HFF-Myc (cell line): ENCODE data around the gene CMYA5.
"Not testable (repeated sequence)": the region's sequence is repeated elsewhere in the genome, so short reads cannot be mapped to it uniquely, and the experiment has no call there.

Experiments
- DNase-seq: peaks from one replicate; pipeline ENCODE4 v3.0.0-alpha.2; 2011; ENCODE audit warnings: low read depth; ENCODE audit errors: extremely low read depth
- H3K4me3 ChIP-seq: replicated peaks from 2 replicates; pipeline ENCODE4 v1.5.1; 2011; ENCODE audit warnings: low read depth, mild to moderate bottlenecking, control low read depth, low read length
- CTCF ChIP-seq: IDR thresholded peaks from 2 replicates; pipeline ENCODE4 v1.5.1; 2012; ENCODE audit warnings: mild to moderate bottlenecking, low read depth, low read length, control low read depth; ENCODE audit errors: missing control alignments

Gene CMYA5

GRCh38 chr5:79702606-79703380, 13.2 kb downstream of the CMYA5 start:
- TF ChIP-seq CTCF: peak; percentile 80
- no peak for DNase-seq

GRCh38 chr5:79703381-79703645, 13.7 kb downstream of the CMYA5 start:
- TF ChIP-seq CTCF: no peak
- H3K4me3 ChIP-seq: no peak overlapping the region
- no peak for DNase-seq

More at GRCh38 chr5:79702606-79703380, 13.2 kb downstream of the CMYA5 start:
- no peak overlapping the region for H3K4me3 ChIP-seq

GRCh38 chr5:79704553-79704952, 14.9 kb downstream of the CMYA5 start:
- DNase-seq: no peak
- no peak overlapping the region for H3K4me3 ChIP-seq
- no peak for TF ChIP-seq CTCF

GRCh38 chr5:79705632-79706031, 16.0 kb downstream of the CMYA5 start:
- no peak overlapping the region for H3K4me3 ChIP-seq
- TF ChIP-seq CTCF: no peak
- DNase-seq: no peak

GRCh38 chr5:79706317-79706716, 16.7 kb downstream of the CMYA5 start:
- not testable (repeated sequence) for DNase-seq, H3K4me3 ChIP-seq

GRCh38 chr5:79707535-79707934, 17.9 kb downstream of the CMYA5 start:
- no peak for DNase-seq
- TF ChIP-seq CTCF: no peak

GRCh38 chr5:79712741-79713140, 23.1 kb downstream of the CMYA5 start:
- DNase-seq: no peak
- no peak for TF ChIP-seq CTCF
- no peak overlapping the region for H3K4me3 ChIP-seq

More at GRCh38 chr5:79707535-79707934, 17.9 kb downstream of the CMYA5 start:
- H3K4me3 ChIP-seq: no peak overlapping the region
